ENCODE data around the gene UFC1. TPM values are rescaled to one million over a fixed set of nuclear protein-coding genes. Genes with fewer than 3 reads are reported as not detected.

UFC1 gene
- total and polyA plus RNA-seq, 2 of the 13 experiments (the other 11 are each of a cell fraction or from before 2014, with no cell fraction given): 72.8 to 85.2 TPM

DNA sequence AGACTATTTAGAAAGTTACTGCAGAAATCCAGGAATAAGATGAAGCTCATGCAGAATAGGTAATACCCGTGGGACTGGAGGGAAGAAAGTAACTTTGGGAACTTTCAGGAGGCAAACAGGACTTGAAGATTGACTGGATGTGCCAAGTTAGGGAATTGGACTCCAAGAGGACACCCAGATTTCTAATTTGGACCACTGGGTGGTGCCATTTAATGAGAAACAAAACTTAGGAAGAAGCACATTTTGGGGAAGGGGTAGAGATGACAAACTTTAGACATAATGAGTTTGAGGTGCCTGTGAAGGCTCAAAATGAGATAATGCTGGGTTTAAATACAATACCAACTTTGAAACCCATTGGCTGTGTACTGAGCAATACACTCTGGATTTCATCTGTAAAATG is 26.9 kb downstream of the UFC1 start:
- in situ Hi-C loops (cut with HindIII; ENCODE audit: extremely low pct_ligation_motif_present, low pct_unique_long_range_greater_than_20kb) (no loop called here), intact Hi-C loops (cut with micrococcal nuclease; ENCODE audit: unreplicated experiment) (no loop called here)
- Histone ChIP-seq H3K4me1 (ENCODE audit: insufficient read depth, low read length) (peaks cover 18% of the 10 kb centered on the region), H3K79me2 (ENCODE audit: insufficient read depth, low read length) (peaks cover 10% of the 10 kb centered on the region), H3K4me3 (replicated peaks in 1 of 3; ENCODE audit: insufficient read depth in 1 of 3, low read depth in 2 of 3, low read length in 3 of 3) (no peak overlapping the region), H3K36me3 (replicated peaks in 1 of 2; ENCODE audit: control insufficient read depth in 1 of 2, insufficient read depth in 2 of 2, low read length in 2 of 2) (no peaks in the 10 kb centered on the region; a peak in 3 of 5 replicates), H4K20me1 (ENCODE audit: insufficient read depth, low read length) (no peaks in the 10 kb centered on the region), H3K27me3 (ENCODE audit: control insufficient read depth in 1 of 2, insufficient read depth in 2 of 2, low read length in 2 of 2) (no peaks in the 10 kb centered on the region; a peak in 1 of 5 replicates), H3K27ac (ENCODE audit: extremely low read length, insufficient read depth, low read length) (no peak overlapping the region), H3K4me2 (ENCODE audit: low read depth, low read length) (no peak overlapping the region), H3K9ac (ENCODE audit: insufficient read depth, low read depth, low read length) (no peak overlapping the region), H2AFZ (ENCODE audit: low read length) (no peak overlapping the region), H3K9me3 (ENCODE audit: low read length) (no peaks in the 10 kb centered on the region)
- ChIA-PET CTCF (ENCODE audit: low intra/inter-chr PET ratio, low total read pairs) (interaction anchor here (1.2 kb wide), 1 partner anchor 201 kb away, joined by 4 read pairs; no protein-coding TSS in a partner anchor), POLR2A (no interaction called here)
- FAIRE-seq: no peak
- no TSS peak for BruUV-seq (replicated peaks)
- no peak for ATAC-seq
- 3% methylated on average over 1 of the region's 1 CpG for WGBS (ENCODE audit: low lambda C conversion rate)
- no peak for DNase-seq (ENCODE audit: low spot score)
- TF ChIP-seq STAG1 (CRISPR knock-in tag; IDR thresholded peaks at IDR 0.05) (peak; percentile 57), MBNL3 (CRISPR knock-in tag; conservative IDR thresholded peaks at IDR 0.05) (no peak), CTCF (CRISPR knock-in tag; IDR thresholded peaks at IDR 0.05) (peak; percentile 44; the same call in 1 of the 2 replicates), SNAPC2 (CRISPR knock-in tag; IDR thresholded peaks at IDR 0.05) (no peak)

DNA sequence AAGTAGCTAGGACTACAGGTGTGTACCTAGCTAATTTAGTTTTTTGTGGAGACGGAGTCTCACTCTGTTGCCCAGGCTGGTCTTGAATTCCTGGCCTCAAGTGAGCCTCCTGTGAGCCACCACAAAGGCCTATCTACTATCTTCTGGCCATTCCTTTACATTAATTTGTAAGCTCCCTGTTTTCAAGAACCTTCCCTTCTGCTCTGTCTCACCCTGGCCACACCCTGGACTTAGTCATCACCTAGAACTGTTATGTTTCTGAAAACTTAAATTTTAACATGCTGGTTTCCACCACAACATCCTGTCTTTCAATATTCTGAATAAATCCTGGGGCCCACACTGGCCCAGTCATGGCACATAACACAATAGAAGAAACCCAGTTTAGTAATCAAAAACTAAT is 28.4 kb downstream of the UFC1 start:
- BruUV-seq (replicated peaks): no TSS peak
- no peaks in the 10 kb centered on the region; a peak in 1 of 5 replicates for H3K27me3 ChIP-seq (ENCODE audit: control insufficient read depth in 1 of 2, insufficient read depth in 2 of 2, low read length in 2 of 2)
- H3K9me3 ChIP-seq (ENCODE audit: low read length): no peaks in the 10 kb centered on the region
- intact Hi-C loops (cut with micrococcal nuclease; ENCODE audit: unreplicated experiment) (no loop called here), in situ Hi-C loops (cut with HindIII; ENCODE audit: extremely low pct_ligation_motif_present, low pct_unique_long_range_greater_than_20kb) (no loop called here)
- H3K36me3 ChIP-seq (replicated peaks in 1 of 2; ENCODE audit: control insufficient read depth in 1 of 2, insufficient read depth in 2 of 2, low read length in 2 of 2): no peaks in the 10 kb centered on the region
- no peak for DNase-seq (ENCODE audit: low spot score)
- peaks cover under 1% of the 10 kb centered on the region for H3K79me2 ChIP-seq (ENCODE audit: insufficient read depth, low read length)
- H2AFZ ChIP-seq (ENCODE audit: low read length): no peak overlapping the region
- POLR2A ChIA-PET: no interaction called here
- H3K27ac ChIP-seq (ENCODE audit: extremely low read length, insufficient read depth, low read length): no peak overlapping the region
- H3K4me3 ChIP-seq (replicated peaks in 1 of 3; ENCODE audit: insufficient read depth in 1 of 3, low read depth in 2 of 3, low read length in 3 of 3): no peak overlapping the region
- TF ChIP-seq ZSCAN30 (CRISPR knock-in tag; IDR thresholded peaks at IDR 0.05): no peak
- no peak for TF ChIP-seq CBX2 (IDR thresholded peaks at IDR 0.05; ENCODE audit: low read depth, low read length)
- TF ChIP-seq CBX2 (CRISPR knock-in tag; IDR thresholded peaks at IDR 0.05; ENCODE audit: low read depth): no peak
- TF ChIP-seq GLI4 (CRISPR knock-in tag; IDR thresholded peaks at IDR 0.05; ENCODE audit: borderline replicate concordance): no peak
- no peak for TF ChIP-seq ZNF253 (CRISPR knock-in tag; IDR thresholded peaks at IDR 0.05; ENCODE audit: borderline replicate concordance)
- peaks cover 13% of the 10 kb centered on the region for H3K4me1 ChIP-seq (ENCODE audit: insufficient read depth, low read length)
- H3K4me2 ChIP-seq (ENCODE audit: low read depth, low read length): no peak overlapping the region
- CTCF ChIA-PET (ENCODE audit: low intra/inter-chr PET ratio, low total read pairs): no interaction called here
- H3K9ac ChIP-seq (ENCODE audit: insufficient read depth, low read depth, low read length): no peak overlapping the region
- ATAC-seq: no peak
- 79% methylated on average over 1 of the region's 1 CpG for WGBS (ENCODE audit: low lambda C conversion rate)
- no peak for FAIRE-seq
- no peaks in the 10 kb centered on the region for H4K20me1 ChIP-seq (ENCODE audit: insufficient read depth, low read length)

All from HepG2 (cell line).